Stimulated activated CD4-positive, alpha-beta T cell treated with anti-CD3 and anti-CD28 coated beads, Interleukin-15, amount 100 ng/mL, for 1 hour (primary cell): ENCODE results near the gene XAB2.

ENCODE experiments used
- DNase-seq, 2 donors: peaks; one replicate each; pipeline ENCODE4 v3.0.0-alpha.2; 2020; ENCODE audit warnings: low read depth in 1 of 2, low spot score in 1 of 2

XAB2 gene

DNA sequence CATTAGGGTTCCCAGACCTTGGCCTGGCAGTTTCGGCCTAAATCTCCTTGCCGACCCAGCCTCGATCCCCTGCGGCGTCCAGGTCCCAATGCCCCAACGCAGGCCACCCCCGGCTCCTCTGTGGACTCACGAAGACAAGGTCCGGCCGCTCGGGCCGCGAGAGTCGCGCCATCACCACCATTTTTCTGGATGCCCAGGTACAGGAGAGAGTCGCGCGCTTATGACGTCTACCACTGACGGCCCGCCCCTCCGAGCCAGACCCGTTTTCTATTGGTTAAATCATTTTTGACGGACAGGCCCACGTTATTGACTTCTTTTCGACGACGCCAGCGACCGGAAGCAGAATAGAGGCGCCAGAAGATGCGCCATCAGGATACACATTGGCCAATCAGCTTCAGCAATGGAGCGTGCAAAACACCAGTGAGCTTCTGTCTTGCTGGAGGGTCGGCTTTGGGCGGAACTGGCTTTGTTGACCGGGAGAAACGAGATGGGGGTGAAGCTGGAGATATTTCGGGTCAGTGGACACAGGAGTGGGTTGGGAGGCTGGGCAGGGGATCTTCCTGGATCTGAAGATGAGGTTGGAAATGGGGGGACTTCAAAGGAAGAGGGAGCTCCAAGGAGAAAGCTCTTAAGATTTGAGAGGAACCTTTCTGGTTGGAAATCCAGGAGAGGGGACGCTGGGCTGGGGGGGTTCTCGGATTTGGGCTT lies at the start of gene XAB2, which contains the start of gene PET100:
TSS of gene XAB2 (minus strand) at position 199 of the 708 bp plus-strand sequence. CDS start at position 181, 18 bp downstream.
TSS of gene PET100 (plus strand) at position 447 of the 708 bp plus-strand sequence. CDS start at position 488, 41 bp downstream.
- peak; percentile 81 to 89 for DNase-seq

DNA sequence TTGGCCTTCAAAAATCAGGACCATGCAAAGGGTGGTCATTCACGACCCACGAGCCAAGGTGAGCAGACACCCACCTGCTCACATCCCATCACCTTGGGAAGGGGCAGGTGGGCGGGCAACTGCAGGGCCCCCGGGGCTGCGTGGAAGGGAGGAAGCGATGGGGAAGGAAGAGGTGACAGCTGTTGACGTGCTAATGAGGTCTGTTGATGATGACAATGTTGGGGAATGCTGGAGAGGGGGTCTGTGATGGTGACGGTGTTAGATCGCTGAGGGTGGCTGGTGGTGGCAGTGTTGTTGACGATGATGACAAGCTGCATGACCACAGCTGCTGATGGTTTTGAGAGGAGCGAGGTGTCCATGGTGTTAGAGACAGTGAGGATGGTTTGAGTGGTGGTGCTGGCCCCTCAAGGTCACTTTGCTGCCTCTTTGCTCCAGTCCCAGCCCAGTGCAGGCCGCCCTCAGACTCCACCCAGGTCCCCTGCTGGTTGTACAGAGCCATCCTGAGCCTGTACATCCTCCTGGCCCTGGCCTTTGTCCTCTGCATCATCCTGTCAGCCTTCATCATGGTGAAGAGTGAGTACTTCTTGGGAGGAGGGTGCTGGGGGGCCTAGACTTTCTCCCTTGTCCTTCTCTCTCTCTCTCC lies 48.4 kb upstream of the XAB2 start:
- DNase-seq: no peak

DNA sequence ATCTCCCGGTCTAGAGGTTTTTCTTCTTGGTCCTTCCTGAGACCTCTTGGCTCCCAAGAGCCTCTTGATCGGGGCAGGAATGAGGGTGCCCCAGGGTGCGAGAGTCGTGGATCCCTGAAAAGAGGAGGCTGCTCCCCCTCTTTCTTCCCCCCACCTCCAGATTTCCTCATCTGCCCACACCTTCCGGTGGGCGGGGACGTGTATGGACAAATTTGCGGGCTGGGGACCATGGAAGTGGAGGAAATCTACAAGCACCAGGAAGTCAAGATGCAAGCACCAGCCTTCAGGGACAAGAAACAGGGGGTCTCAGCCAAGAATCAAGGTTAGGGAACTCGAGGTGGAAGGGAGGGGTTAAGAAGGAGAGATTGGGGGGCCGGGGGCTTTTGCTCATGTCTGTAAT lies 47.5 kb upstream of the XAB2 start, which contains the start of gene MCEMP1:
TSS of gene MCEMP1 (plus strand) at position 237 of the 400 bp plus-strand sequence. CDS start at position 268, 31 bp downstream.
- no peak for DNase-seq

DNA sequence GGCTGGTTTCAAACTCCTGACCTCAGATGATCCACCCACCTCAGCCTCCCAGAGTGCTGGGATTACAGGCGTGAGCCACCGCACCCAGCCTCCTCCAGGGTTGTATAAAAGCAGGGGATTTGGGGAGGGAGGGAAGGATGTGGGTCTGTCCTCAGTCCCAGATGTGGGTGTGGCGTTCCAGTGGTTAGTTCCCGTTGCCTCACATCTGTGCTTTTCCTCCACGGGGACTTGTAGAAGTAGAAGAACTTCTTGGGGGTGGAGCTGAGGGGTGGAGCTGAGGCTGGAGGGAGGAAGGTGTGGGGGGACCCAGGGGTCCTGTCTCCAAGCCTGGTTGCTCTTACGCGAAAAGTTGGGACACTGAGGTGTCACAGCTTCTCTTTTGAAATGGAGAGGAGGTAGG lies 47.0 kb upstream of the XAB2 start:
- DNase-seq: no peak

DNA sequence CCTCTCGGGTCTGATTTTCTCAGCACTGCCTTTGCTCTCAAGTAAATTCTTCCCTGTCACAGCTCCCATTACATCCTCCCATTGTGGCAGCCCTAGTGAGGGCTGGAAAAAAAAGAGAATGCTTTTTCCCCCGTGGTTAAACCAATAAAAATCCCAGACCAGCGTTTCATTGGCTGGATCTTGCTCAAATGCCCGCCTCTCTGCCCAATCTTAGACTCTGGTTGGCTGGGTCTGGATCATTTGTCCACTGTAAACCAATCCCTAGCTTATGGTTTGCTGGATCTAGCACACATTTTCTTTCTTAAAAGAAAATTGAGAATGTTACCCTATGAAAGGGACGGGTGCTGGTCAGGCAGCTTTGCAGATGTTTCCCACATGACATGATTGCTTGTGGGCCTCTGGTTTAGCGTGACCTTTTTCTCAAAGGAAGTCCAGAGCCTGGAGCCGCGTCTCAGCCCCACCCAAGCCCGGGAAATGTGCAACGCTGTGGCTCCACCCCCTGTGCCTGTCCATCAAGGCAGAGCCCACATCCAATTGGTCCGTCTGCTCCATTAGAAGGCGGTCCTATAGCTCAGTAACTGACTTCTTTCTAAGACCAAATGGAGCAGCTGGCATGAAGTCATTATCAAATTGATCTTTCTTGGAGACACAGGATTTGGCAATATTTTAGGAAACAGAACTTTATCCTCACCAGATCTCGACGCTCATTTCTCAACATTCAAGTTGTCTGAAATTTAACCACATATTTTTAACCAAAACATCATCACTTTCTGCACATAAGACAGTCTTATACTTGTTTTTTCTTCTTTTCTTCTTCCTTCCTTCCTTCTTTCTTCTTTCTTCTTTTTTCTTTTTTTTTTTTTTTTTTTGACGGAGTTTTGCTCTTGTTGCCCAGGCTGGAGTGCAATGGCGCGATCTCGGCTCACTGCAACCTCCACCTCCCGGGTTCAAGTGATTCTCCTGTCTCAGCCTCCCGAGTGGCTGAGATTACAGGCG lies 45.0 kb upstream of the XAB2 start:
- no peak for DNase-seq

DNA sequence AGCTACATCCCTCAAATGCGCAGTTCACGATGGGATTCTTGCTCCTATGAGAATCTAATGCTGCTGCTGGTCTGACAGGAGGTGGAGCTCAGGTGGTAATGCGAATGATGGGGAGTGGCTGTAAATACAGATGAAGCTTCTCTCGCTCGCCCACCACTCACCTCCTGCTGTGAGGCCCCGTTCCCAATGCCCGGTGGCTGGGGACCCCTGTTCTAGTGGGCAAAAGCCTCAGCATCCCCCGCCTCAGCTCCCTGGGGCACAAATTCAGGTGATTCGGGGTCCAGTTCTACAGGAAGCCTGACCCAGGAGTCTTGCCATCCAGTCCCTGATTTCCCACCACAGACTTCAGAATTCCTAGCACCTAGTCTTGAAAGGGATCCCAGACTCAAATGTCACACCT lies 43.2 kb upstream of the XAB2 start:
- DNase-seq: no peak

DNA sequence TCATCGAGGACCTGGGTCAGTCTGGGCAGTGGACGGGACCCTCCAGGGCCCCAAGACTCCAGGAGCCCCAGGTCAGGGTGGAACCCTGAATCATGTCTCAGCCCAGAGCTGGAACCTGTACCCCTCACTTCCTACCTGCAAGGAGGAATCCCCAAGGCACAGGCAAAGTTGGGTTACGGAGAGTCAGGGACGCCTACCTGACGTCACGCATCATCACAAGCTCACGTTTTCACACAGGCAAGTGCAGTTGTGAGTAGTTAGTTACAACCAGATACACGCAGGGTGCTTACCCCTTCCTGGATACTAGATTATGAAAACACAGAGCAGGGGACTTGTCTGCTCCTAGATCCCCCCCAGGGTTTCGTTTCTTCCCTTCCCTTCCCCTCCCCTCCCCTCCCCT lies 41.4 kb upstream of the XAB2 start:
- DNase-seq: no peak

DNA sequence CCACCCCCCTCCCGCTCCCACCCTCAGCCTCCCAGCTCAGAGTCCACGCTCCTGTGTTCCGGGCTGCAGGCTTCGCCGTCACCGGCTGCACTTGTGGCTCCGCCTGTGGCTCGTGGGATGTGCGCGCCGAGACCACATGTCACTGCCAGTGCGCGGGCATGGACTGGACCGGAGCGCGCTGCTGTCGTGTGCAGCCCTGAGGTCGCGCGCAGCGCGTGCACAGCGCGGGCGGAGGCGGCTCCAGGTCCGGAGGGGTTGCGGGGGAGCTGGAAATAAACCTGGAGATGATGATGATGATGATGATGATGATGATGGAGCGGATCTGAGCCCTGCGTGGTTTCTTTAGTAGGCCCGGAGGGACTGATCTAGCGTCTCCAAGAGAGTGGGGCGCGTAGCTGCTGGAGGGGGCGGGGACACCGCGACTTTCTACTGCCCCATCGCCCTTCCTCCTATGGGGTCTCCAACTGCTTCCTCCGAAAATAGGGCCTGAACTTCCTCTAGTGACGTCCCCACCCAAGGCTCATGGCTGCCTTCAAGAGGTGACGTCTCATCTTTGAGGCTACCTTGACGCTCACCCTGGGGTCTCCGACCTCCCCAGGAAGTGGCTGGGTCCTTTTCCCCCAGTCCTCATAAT lies 40.9 kb upstream of the XAB2 start:
- no peak for DNase-seq

DNA sequence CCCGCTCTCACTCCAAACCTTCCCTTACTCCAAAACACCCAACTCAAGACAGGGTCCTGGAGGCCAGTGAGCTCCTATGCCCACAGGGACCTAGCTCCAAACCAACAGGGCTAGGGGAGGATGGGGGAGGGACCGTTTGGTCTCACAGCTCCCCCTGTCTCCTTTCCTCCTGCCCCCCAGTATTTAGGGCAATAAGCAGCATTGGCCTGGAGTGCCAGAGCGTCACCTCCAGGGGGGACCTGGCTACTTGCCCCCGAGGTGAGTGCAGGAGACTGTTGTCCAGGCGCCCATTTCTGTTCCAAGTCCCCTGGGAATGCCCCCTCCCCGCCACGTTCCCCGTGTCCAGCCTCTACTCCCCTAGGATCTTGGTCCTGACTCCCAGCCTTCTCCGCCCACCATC lies 40.3 kb upstream of the XAB2 start:
- DNase-seq: no peak

DNA sequence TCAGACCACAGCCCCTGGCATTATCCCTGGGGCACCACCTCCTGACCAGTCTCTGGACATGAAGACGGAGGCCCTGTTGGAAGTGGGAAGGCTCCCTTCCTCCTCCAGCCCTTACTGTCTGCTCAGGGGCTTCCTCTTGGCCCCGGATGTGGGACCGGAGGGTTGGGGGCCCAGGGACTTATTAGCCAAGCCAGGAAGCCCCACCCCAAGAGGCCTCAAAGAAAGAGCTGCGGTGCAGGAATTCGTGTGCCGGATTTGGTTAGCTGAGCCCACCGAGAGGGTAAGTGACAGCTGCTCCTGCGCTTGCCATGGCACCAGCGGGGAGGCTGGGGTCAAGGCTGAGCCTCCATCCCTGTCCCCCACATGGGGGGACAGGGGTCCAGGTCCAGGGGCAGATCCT lies 39.5 kb upstream of the XAB2 start, which contains the start of gene RETN:
TSS of gene RETN (plus strand) at position 208 of the 400 bp plus-strand sequence. CDS start 278 bp downstream, outside the sequence.
- DNase-seq: no peak

DNA sequence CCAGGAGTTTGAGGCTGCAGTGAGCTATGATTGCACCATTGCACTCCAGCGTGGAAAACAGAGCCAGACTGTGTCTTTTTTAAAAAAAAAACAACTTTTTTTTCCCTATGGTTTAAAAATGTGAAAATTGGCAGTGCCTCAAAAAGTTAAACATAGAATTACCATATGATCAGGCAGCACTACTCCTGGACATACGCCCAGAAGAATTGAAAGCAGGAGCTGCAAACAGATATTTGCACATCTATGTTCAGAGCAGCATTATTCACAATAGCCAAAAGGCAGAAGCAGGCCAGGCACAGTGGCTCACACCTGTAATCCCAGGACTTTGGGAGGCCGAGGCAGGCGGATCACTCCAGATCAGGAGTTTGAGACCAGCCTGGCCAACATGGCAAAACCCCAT lies 35.7 kb upstream of the XAB2 start:
- no peak for DNase-seq

DNA sequence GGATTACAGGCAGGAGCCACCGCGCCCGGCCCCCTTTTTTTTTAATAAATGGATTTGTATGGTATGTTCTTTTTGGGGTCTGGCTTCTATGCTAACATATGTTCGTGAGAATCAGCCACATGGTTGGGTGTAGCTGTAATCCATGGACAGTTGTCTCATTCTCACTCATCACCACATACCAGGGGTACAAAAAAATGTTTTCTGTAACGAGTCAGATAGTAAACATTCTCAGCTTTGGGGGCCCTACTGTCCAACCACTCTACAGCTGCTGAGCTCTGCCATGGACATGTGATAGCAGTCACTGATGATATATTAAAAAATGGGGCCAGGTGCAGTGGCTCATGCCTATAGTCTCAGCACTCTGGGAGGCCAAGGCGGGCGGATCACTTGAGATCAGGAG lies 34.4 kb upstream of the XAB2 start:
- DNase-seq: no peak

DNA sequence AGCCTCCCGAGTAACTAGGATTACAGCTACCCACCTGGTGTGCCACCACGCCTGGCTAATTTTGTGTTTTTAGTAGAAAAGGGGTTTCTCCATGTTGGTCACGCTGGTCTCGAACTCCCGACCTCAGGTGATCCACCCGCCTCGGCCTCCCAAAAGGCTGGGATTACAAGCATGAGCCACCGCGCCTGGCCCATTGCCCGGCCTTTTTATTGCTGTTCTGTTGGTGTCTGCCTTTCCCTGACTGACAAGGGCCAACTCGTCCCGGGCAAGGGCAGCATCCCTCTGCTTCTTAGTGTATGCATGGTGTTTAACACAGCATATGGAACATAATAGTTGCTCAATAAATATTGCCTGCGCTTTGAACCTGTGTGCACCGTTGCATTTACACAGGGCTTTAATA lies 33.3 kb upstream of the XAB2 start:
- no peak for DNase-seq

DNA sequence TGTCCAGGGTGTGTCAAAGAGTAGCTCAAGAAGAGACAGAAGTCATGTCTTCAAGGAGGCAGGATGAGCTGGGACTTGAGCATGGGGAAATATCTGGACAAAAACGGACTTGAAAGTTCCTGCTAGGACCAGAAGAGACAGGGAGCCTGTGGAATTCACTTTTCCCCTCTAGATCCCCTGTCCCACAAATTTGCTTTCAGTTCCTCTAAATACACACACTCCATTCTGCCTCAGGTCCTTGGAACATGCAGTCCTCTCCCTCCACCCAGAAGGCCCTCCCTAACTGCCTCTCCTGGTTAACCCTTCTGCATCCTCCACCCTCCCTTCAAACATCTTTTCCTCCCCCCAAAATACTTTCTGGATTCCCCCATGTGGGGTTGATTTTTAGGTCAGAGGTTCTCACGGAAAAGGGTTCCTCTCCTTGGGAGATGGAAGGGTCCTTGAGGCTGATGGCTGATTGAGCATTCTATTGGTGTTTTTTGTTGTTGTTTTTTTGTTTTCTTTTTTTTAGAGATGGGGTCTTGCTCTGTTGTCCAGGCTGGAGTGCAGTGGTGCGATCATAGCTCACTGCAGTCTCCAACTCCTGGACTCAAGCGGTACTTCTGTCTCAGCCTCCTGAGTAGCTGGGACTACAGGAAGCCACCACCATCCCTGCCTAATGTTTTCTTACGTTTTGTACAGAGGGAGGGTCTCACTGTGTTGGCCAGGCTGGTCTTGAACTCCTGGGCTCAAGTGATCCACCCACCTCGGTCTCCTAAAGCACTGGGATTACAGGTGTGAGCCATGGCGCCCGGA lies 32.6 kb upstream of the XAB2 start:
- no peak for DNase-seq

DNA sequence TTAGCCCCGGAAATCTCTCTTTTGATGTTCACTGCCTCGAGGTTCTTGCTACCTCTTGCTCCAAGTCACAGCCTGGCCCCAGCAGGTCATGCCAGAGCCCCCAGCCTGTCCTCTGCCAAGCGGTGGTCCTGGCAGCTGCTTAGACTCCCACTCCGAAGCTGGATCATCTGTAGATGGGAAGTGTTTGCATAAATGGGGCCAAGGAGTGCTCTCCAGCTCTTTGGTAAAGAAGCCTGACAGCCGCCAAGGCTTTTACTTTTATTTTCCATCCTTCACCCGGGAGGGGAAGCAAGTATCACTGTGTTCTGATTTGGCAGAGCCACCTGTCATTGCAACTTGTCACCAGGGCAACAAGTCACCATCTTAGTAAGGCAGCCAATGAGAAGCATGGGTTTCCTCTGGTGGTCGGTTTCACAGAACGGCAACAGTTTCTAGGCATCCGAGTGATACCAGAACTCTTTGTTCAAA lies 28.9 kb upstream of the XAB2 start:
- no peak for DNase-seq

DNA sequence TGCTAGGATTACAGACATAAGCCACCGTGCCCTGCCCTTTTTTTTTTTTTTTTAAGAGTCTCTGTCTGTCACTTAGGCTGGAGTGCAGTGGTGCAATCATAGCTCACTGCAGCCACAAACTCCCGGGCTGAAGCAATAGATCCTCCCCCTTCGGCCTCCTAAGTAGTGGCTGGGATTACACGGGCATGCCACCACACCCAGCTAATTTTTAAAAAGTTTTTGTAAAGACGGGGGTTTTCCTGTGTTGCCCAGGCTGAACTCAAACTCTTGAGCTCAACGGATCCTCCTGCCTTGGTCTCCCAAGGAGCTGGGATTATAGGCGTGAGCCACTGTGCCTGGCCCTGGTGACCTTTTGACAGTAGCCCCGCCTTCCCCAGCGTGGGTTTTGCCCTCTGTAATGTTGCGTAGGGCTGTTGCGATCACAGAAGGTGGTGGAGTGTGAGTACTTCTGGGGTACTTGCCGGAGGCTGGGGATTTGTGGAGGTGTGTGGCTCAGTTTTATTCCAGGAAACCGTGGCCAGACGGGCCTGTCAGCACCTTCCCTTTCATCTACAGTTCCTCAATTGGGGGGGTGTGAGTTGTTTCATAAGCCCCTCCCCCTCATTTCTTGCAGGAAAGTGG lies 27.9 kb upstream of the XAB2 start:
- DNase-seq: no peak

DNA sequence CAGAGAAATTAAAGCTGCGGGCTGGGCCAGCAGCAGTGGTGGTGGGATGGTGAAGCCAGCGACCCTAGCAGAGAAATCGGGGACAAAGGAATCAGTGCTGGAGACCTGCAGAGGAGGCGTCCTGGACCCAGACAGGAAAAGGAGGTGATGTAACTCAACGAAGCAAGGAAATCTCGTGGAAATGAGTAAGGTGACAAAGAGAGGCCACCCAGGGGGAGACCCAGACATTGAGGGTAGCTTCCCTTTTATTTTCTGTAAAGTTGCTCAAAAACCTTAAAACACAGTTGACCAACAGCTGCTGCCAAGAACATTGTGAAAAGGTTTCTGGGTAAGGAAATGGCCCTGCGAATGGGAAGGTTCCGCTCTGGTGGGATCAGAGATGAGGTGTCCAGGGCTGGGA lies 26.2 kb upstream of the XAB2 start:
- no peak for DNase-seq

DNA sequence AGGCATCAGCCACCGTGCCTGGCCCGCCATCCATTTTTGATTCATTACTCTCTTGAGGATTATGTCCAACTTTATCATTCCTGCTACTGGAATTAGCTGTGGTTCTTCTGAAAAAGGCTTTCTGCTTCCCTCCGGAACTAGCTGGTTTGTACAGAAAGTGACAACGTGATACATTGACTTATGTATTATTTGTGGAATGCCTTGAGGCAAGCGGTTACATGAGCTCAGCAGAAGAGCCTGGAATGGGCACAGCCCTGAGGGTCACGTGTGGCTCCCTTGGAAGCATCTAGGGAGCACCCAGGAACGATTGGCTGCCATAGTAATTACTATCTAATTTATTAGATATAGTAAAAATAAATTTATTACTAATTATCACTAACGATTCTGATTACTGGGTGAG lies 25.1 kb upstream of the XAB2 start:
- DNase-seq: no peak

DNA sequence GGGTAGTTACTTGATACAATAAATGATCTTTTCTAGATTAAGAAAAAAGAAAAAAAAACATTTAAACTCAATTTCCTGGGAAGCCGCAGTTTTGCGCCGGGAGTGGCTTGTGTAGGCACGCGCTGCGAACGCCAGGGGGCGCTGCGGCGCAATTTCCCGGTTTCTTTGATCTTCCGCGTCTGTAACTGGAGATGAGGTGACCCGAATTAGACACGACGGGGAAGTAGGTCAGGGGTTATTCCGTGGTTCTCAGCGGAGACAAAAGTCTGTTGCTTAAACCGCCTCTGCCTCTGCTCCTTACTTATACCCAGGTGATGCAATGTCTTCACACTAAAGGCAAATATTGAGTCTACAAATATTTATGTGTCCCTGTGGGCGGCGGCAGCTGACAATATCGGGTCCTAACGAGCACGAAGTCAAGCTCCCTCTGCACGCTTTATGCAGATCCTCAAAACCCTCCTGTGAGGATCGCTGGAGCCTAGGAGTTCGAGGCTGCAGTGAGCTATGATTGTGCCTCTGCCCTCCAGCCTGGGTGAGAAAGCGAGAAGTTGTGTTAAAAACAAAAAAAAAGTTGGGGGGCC lies 22.8 kb upstream of the XAB2 start:
- peak; percentile 78 to 81 for DNase-seq
